Fibroblast of pulmonary artery (primary cell): ENCODE results near the gene RASEF.
A peak's percentile ranks its signal among the peaks of the same experiment; 100 is the strongest.

Source experiments
- DNase-seq: peaks from one replicate; pipeline ENCODE4 v3.0.0-alpha.2; 2010; ENCODE audit warnings: low read depth
- H3K4me3 ChIP-seq: replicated peaks from 2 replicates; pipeline ENCODE4 v1.5.1; 2011; ENCODE audit warnings: low read depth, mild to moderate bottlenecking, control low read depth, low read length, moderate library complexity
- CTCF ChIP-seq: IDR thresholded peaks from 2 replicates; pipeline ENCODE4 v1.5.1; 2011; ENCODE audit warnings: mild to moderate bottlenecking, control low read depth, low read length, inconsistent platforms; ENCODE audit errors: missing control alignments

The RASEF gene

DNA sequence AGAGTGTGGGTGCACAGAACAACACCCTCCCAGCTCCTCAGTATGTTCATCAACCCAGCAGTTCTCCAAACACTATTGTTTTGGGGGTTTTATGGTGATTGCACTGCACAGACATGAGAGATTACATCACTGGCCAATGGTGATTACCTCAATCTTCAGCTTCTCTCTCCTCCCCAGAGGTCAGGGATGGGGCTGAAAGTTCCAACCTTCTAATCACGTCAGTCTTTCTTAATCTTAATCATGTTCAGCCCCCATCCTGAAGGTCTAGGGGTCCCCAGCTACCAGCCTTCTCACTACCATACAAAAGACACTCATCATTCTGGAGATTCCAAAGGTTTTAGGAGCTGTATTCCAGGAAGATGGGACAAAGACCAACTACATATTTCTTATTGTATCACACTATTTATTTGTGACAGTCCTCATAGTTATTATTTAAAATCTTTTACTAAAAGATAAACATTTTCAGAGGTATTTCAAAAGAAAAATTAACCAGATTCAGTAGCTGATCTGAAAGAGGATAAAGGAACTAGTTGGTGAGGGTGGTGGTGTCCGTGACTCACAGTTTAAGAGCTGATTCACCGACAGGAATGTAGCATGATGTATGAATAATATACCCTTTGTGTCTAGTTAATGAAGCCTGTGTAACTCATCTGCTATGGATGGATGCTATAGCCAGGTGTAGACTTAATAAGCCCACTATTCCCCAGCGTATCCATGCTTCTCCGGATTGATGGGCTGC, 35.6 kb downstream of the RASEF start:
- DNase-seq, result peak; percentile 37
- TF ChIP-seq CTCF, result no peak
- H3K4me3 ChIP-seq, result no peak overlapping the region

DNA sequence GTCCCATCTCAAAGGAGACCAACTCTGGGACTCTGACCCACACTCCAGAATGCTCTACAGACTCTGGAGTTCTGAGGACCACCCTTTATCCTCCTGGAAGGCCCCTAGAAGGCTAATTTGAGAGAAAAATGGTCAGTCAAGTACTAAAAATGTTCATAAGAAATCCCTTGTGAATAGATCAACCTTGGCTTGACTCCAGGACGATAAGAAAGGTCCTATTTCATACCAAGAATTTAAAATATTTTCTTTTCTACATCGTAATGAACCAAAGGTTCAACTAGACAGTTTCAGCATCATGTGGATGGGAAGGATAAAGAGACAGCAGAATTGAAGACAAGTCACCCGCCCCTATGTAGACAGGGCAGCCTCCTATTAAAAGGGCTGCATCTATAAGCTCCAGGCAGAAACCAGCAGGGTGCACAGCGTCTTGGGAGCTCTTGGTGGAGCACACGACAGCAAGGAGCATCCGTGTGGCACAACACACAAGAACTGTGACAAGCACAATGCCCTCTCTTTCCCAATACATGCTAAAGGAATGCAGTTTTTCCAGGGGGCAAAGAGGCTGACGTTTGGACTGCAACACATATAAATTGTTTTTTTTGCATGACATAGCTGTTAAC, 38.3 kb downstream of the RASEF start:
- DNase-seq, result peak; percentile 5
- no peak for TF ChIP-seq CTCF
- H3K4me3 ChIP-seq, result no peak overlapping the region

- no peak for DNase-seq
- no peak overlapping the region for H3K4me3 ChIP-seq
- no peak for TF ChIP-seq CTCF
Measured at GRCh38 chr9:83023151-83023550, 39.8 kb downstream of the RASEF start.

GRCh38 chr9:83020864-83021263, 42.1 kb downstream of the RASEF start:
- DNase-seq, result no peak
- no peak for TF ChIP-seq CTCF
- H3K4me3 ChIP-seq, result no peak overlapping the region

- DNase-seq, result no peak
- no peak for TF ChIP-seq CTCF
- H3K4me3 ChIP-seq, result no peak overlapping the region
Measured at GRCh38 chr9:83020327-83020726, 42.6 kb downstream of the RASEF start.

GRCh38 chr9:83019246-83019645, 43.7 kb downstream of the RASEF start:
- no peak for TF ChIP-seq CTCF
- H3K4me3 ChIP-seq, result no peak overlapping the region
- no peak for DNase-seq

- no peak for DNase-seq
- no peak for TF ChIP-seq CTCF
- H3K4me3 ChIP-seq, result no peak overlapping the region
Measured at GRCh38 chr9:83015897-83016296, 47.0 kb downstream of the RASEF start.
